Sigmoid colon (tissue), 7 donors: ENCODE measurements around the gene DMRTB1. TPM values are rescaled to one million over a fixed set of nuclear protein-coding genes. Genes with fewer than 3 reads are reported as not detected.

ENCODE experiments used
- DNase-seq: peaks from one replicate; pipeline ENCODE4 v3.0.0-alpha.2; 2019
- H3K27ac ChIP-seq, 4 donors: fragments of 200-600 bp; sonication (generic); one replicate each; pipeline ENCODE4 v1.5.1; 2016 to 2019; ENCODE audit warnings: mild to moderate bottlenecking in 1 of 4
- H3K27me3 ChIP-seq, 3 donors: fragments of 200-600 bp; sonication (generic); one replicate each; pipeline ENCODE4 v1.5.1; 2019; ENCODE audit warnings: mild to moderate bottlenecking in 1 of 3
- H3K36me3 ChIP-seq, 4 donors: fragments of 200-600 bp; sonication (generic); one replicate each; pipeline ENCODE4 v1.5.1; 2016 to 2019
- H3K4me1 ChIP-seq, 4 donors: fragments of 200-600 bp; sonication (generic); one replicate each; pipeline ENCODE4 v1.5.1; 2017 to 2019
- H3K4me3 ChIP-seq, 4 donors: fragments of 200-600 bp; sonication (generic); one replicate each; pipeline ENCODE4 v1.5.1; 2017 to 2019; ENCODE audit warnings: mild to moderate bottlenecking in 2 of 4, moderate library complexity in 1 of 4
- H3K9me3 ChIP-seq, 4 donors: fragments of 200-600 bp in 3 of 4; sonication (generic) in 3 of 4; one replicate each; pipeline versions ENCODE4 v1.5.1 to v1.6.1; 2013 to 2019
- CTCF ChIP-seq, 4 experiments: fragments of 450-650 bp in 3 of 4; fragments of 200-600 bp in 1 of 4; IDR thresholded peaks; one replicate each; pipeline ENCODE4 v1.5.1; 2016 to 2019; ENCODE audit warnings: antibody characterized with exemption in 4 of 4, mild to moderate bottlenecking in 3 of 4, moderate library complexity in 2 of 4
- POLR2A ChIP-seq, 2 donors: fragments of 450-650 bp; IDR thresholded peaks; one replicate each; pipeline ENCODE4 v1.6.1; 2016; ENCODE audit warnings: antibody characterized with exemption in 2 of 2, mild to moderate bottlenecking in 2 of 2, moderate library complexity in 2 of 2
- POLR2AphosphoS5 ChIP-seq, 4 donors: sonication (generic); formaldehyde crosslinking; IDR thresholded peaks; one replicate each; pipeline ENCODE4 v1.6.1; 2017; ENCODE audit warnings: antibody characterized with exemption in 4 of 4
- WGBS, 2 donors: extraction: QIAGEN DNeasy Blood & Tissue Kit; methylation state at CpG; one replicate each; pipeline ENCODE4 v1.1.7; 2013; 5-methylcytosine and 5-hydroxymethylcytosine counted together
- intact Hi-C: fragments of 100-400 bp; cut with DNase I; formaldehyde crosslinking; loops from one replicate; pipeline ENCODE4 v1.15.1; 2023
- polyA plus RNA-seq, 3 donors: library from polyadenylated mRNA; stranded (reverse); fragments of 200-250 nt; gene quantifications; one replicate each; pipeline ENCODE4 v1.2.3, GENCODE V29; 2013
- total RNA-seq, 4 donors: library from RNA; depleted of rRNA; stranded (reverse); fragments of >200 nt; gene quantifications; one replicate each; pipeline ENCODE4 v1.1.0, GENCODE V29; 2016
- donor health status: healthy with polysubstance abuse.
- donor health status: Bipolar disorder and iron deficiency.
- donor health status: healthy.

The DMRTB1 gene
- total and polyA plus RNA-seq, 7 donors: not detected

GRCh38 chr1:53514436-53514835 lies 55.2 kb downstream of the DMRTB1 start:
- Histone ChIP-seq H3K4me3 (no peak overlapping the region), H3K4me1 (peaks cover 0 to 21% (median 20%) of the 10 kb centered on the region in 4 donors), H3K9me3 (no peaks in the 10 kb centered on the region), H3K36me3 (no peaks in the 10 kb centered on the region), H3K27me3 (no peaks in the 10 kb centered on the region), H3K27ac (no peak overlapping the region)
- no peak for DNase-seq
- TF ChIP-seq CTCF (IDR thresholded peaks at IDR 0.05): no peak
- TF ChIP-seq POLR2AphosphoS5 (IDR thresholded peaks at IDR 0.05): no peak
- intact Hi-C loops: loop anchor here (5.0 kb wide), 1 partner anchor 48 kb away; no protein-coding TSS in a partner anchor
- WGBS, 2 donors: 81 to 92% methylated on average over 10 of the region's 10 CpGs

- TF ChIP-seq POLR2A (IDR thresholded peaks at IDR 0.05) (no peak), CTCF (IDR thresholded peaks at IDR 0.05) (no peak), POLR2AphosphoS5 (IDR thresholded peaks at IDR 0.05) (no peak)
- Histone ChIP-seq H3K9me3 (no peaks in the 10 kb centered on the region), H3K36me3 (no peaks in the 10 kb centered on the region), H3K27me3 (no peaks in the 10 kb centered on the region), H3K4me3 (no peak overlapping the region), H3K27ac (no peak overlapping the region), H3K4me1 (peaks cover 0 to 20% (median 20%) of the 10 kb centered on the region in 4 donors)
- no peak for DNase-seq
- intact Hi-C loops: no loop called here
- 95 to 96% methylated on average over 7 of the region's 7 CpGs for whole genome bisulfite sequencing, 2 donors
Measured at GRCh38 chr1:53516181-53516580, 57.0 kb downstream of the DMRTB1 start.

Other genes with a start within 250 kb of the DMRTB1 start
- 10 to 100 TPM; 79.2 to 95.6 (median 92.7) TPM for gene CZIB, start 238.8 kb upstream of the DMRTB1 start, total RNA-seq
- gene CZIB, start 238.8 kb upstream of the DMRTB1 start, polyA plus RNA-seq: 10 to 100 TPM; 49.4 to 69.1 (median 51.8) TPM
- 10 to 100 TPM; 12.2 to 46.4 (median 28.7) TPM for gene MAGOH, start 220.9 kb upstream of the DMRTB1 start, total RNA-seq
- 10 to 100 TPM; 73.9 to 98.4 (median 95.0) TPM for gene MAGOH, start 220.9 kb upstream of the DMRTB1 start, polyA plus RNA-seq
- 1 to 10 TPM; 1.1 to 1.7 (median 1.2) TPM for gene LRP8, start 131.3 kb upstream of the DMRTB1 start, total RNA-seq
- gene LRP8, start 131.3 kb upstream of the DMRTB1 start, polyA plus RNA-seq: 1 to 10 TPM in 2 of 3 donors, under 1 TPM in 1; 0.69 to 7.8 (median 3.0) TPM